Breast epithelium (tissue), 4 donors: ENCODE results near the gene CPT1B. TPM values are rescaled to one million over a fixed set of nuclear protein-coding genes. Genes with fewer than 3 reads are reported as not detected.

Source experiments
- DNase-seq, 2 donors: peaks; one replicate each; pipeline ENCODE4 v3.0.0-alpha.2; 2019; ENCODE audit warnings: low spot score in 2 of 2
- H3K27ac ChIP-seq, 2 donors: fragments of 200-600 bp; sonication (generic) in 1 of 2; one replicate each; pipeline ENCODE4 v1.5.1; 2016 to 2019; ENCODE audit warnings: mild to moderate bottlenecking in 1 of 2
- H3K27me3 ChIP-seq, 2 donors: fragments of 200-600 bp; sonication (generic) in 1 of 2; one replicate each; pipeline versions ENCODE4 v1.5.1 to v1.6.0; 2017 to 2019; ENCODE audit warnings: control low read depth in 1 of 2, mild to moderate bottlenecking in 1 of 2
- H3K36me3 ChIP-seq: fragments of 200-600 bp; one replicate; pipeline ENCODE4 v1.5.1; 2019
- H3K4me1 ChIP-seq, 2 donors: fragments of 200-600 bp; sonication (generic); one replicate each; pipeline ENCODE4 v1.5.1; 2016 to 2019; ENCODE audit warnings: control low read depth in 1 of 2
- H3K4me3 ChIP-seq, 3 donors: fragments of 200-600 bp; sonication (generic); 1 replicate in 2 of 3; 2 replicates in 1 of 3; pipeline ENCODE4 v1.5.1; 2016 to 2019; ENCODE audit warnings: mild to moderate bottlenecking in 3 of 3, moderate library complexity in 2 of 3
- H3K9me3 ChIP-seq, 2 donors: fragments of 200-600 bp; sonication (generic) in 1 of 2; one replicate each; pipeline ENCODE4 v1.5.1; 2016 to 2019; ENCODE audit warnings: control low read depth in 1 of 2
- CTCF ChIP-seq, 3 donors: fragments of 450-650 bp; IDR thresholded peaks; one replicate each; pipeline ENCODE4 v1.5.1; 2016 to 2017; ENCODE audit warnings: antibody characterized with exemption in 3 of 3, mild to moderate bottlenecking in 3 of 3, moderate library complexity in 3 of 3
- POLR2A ChIP-seq: fragments of 450-650 bp; IDR thresholded peaks from one replicate; pipeline ENCODE4 v1.6.1; 2016; ENCODE audit warnings: antibody characterized with exemption, mild to moderate bottlenecking, moderate library complexity
- POLR2AphosphoS5 ChIP-seq, 3 donors: sonication (generic); formaldehyde crosslinking; IDR thresholded peaks; one replicate each; pipeline ENCODE4 v1.6.1; 2017; ENCODE audit warnings: antibody characterized with exemption in 3 of 3
- intact Hi-C: fragments of 100-400 bp; cut with DNase I; formaldehyde crosslinking; loops from one replicate; pipeline ENCODE4 v1.15.1; 2023; ENCODE audit warnings: low total_unique reads
- total RNA-seq, 3 donors: library from RNA; depleted of rRNA; stranded (reverse); fragments of >200 nt; gene quantifications; one replicate each; pipeline ENCODE4 v1.1.0, GENCODE V29; 2016

Gene CPT1B
- total RNA-seq, 3 donors from 2014 or later: 13.6 to 40.0 (median 39.4) TPM

- Histone ChIP-seq H3K4me1 (no peaks in the 10 kb centered on the region), H3K36me3 (no peaks in the 10 kb centered on the region), H3K27ac (no peak overlapping the region), H3K27me3 (no peaks in the 10 kb centered on the region), H3K4me3 (no peak overlapping the region), H3K9me3 (no peaks in the 10 kb centered on the region)
- intact Hi-C loops: no loop called here
- TF ChIP-seq CTCF (IDR thresholded peaks at IDR 0.05) (no peak), POLR2A (no peak), POLR2AphosphoS5 (IDR thresholded peaks at IDR 0.05) (no peak)
- no peak for DNase-seq
Measured at GRCh38 chr22:50612168-50612527, 33.9 kb upstream of the CPT1B start.

GRCh38 chr22:50611341-50612060, 33.3 kb upstream of the CPT1B start:
- H3K4me1 ChIP-seq: no peaks in the 10 kb centered on the region
- peak in 1 of 2 donors; percentile 33 for DNase-seq
- H3K36me3 ChIP-seq: no peaks in the 10 kb centered on the region
- H3K9me3 ChIP-seq: no peaks in the 10 kb centered on the region
- TF ChIP-seq POLR2A (no peak), CTCF (IDR thresholded peaks at IDR 0.05) (no peak), POLR2AphosphoS5 (IDR thresholded peaks at IDR 0.05) (no peak)
- no peak overlapping the region for H3K4me3 ChIP-seq
- no peaks in the 10 kb centered on the region for H3K27me3 ChIP-seq
- no peak overlapping the region for H3K27ac ChIP-seq
- intact Hi-C loops: no loop called here

GRCh38 chr22:50610581-50610980, 32.4 kb upstream of the CPT1B start:
- TF ChIP-seq POLR2A (no peak), CTCF (IDR thresholded peaks at IDR 0.05) (no peak), POLR2AphosphoS5 (IDR thresholded peaks at IDR 0.05) (no peak)
- no peaks in the 10 kb centered on the region for H3K4me1 ChIP-seq

GRCh38 chr22:50610041-50610451, 31.8 kb upstream of the CPT1B start:
- intact Hi-C loops: no loop called here
- peak in 1 of 2 donors; percentile 39 for DNase-seq

More at GRCh38 chr22:50610581-50610980, 32.4 kb upstream of the CPT1B start:
- H3K27ac ChIP-seq: no peak overlapping the region
- DNase-seq: peak in 1 of 2 donors; percentile 33
- H3K9me3 ChIP-seq: no peaks in the 10 kb centered on the region
- intact Hi-C loops: no loop called here
- H3K36me3 ChIP-seq: no peaks in the 10 kb centered on the region
- H3K4me3 ChIP-seq: no peak overlapping the region
- no peaks in the 10 kb centered on the region for H3K27me3 ChIP-seq

More at GRCh38 chr22:50610041-50610451, 31.8 kb upstream of the CPT1B start:
- no peaks in the 10 kb centered on the region for H3K27me3 ChIP-seq
- H3K4me1 ChIP-seq: no peaks in the 10 kb centered on the region
- no peaks in the 10 kb centered on the region for H3K36me3 ChIP-seq
- H3K27ac ChIP-seq: no peak overlapping the region
- no peaks in the 10 kb centered on the region for H3K9me3 ChIP-seq
- no peak overlapping the region for H3K4me3 ChIP-seq
- TF ChIP-seq POLR2A (no peak), POLR2AphosphoS5 (IDR thresholded peaks at IDR 0.05) (no peak), CTCF (IDR thresholded peaks at IDR 0.05) (no peak)
